LHCN-M2 (cell line): ENCODE measurements around the gene SOX18. TPM values are rescaled to one million over a fixed set of nuclear protein-coding genes. Genes with fewer than 3 reads are reported as not detected.

Experiments
- DNase-seq: peaks from one replicate; pipeline ENCODE4 v3.0.0-alpha.2; 2012; ENCODE audit warnings: low read depth
- total RNA-seq: library from RNA; depleted of rRNA; stranded (reverse); fragments of >200 nt; gene quantifications from 2 replicates; pipeline ENCODE4 v1.2.3, GENCODE V29; 2014

SOX18 gene
- total RNA-seq, 1 experiment from 2014 or later = not detected

- no peak for DNase-seq
Observed at GRCh38 chr20:64052987-64053840, 3.8 kb upstream of the SOX18 start.

GRCh38 chr20:64052326-64052722 lies 2.9 kb upstream of the SOX18 start:
- DNase-seq = no peak

GRCh38 chr20:64051561-64052325 lies 2.3 kb upstream of the SOX18 start:
- no peak for DNase-seq

- no peak for DNase-seq
Observed at GRCh38 chr20:64051033-64051452, 1.6 kb upstream of the SOX18 start.

GRCh38 chr20:64050261-64051032 lies 1.0 kb upstream of the SOX18 start:
- DNase-seq = no peak

- no peak for DNase-seq
Observed at GRCh38 chr20:64049878-64050260, 430 bp upstream of the SOX18 start.

GRCh38 chr20:64048402-64049044 lies 916 bp downstream of the SOX18 start:
- no peak for DNase-seq

GRCh38 chr20:64047968-64048401 lies 1.5 kb downstream of the SOX18 start:
- no peak for DNase-seq

- DNase-seq = no peak
Observed at GRCh38 chr20:64047046-64047389, 2.4 kb downstream of the SOX18 start.

GRCh38 chr20:64045346-64046011 lies 4.0 kb downstream of the SOX18 start:
- DNase-seq = no peak

GRCh38 chr20:64044484-64045247 lies 4.8 kb downstream of the SOX18 start:
- peak; percentile 46 for DNase-seq

- no peak for DNase-seq
Observed at GRCh38 chr20:64043768-64044167, 5.7 kb downstream of the SOX18 start.

GRCh38 chr20:64042054-64042781 lies 7.2 kb downstream of the SOX18 start:
- DNase-seq = no peak

GRCh38 chr20:64041781-64042053 lies 7.7 kb downstream of the SOX18 start:
- DNase-seq = no peak

GRCh38 chr20:64041040-64041780 lies 8.2 kb downstream of the SOX18 start:
- DNase-seq = no peak

- no peak for DNase-seq
Observed at GRCh38 chr20:64040231-64041039, 9.0 kb downstream of the SOX18 start.

- no peak for DNase-seq
Observed at GRCh38 chr20:64039293-64040160, 9.9 kb downstream of the SOX18 start.
